ENCODE measurements around the gene TENM4. TPM values are rescaled to one million over a fixed set of nuclear protein-coding genes. Genes with fewer than 3 reads are reported as not detected.
A peak's percentile ranks its signal among the peaks of the same experiment; 100 is the strongest.

The TENM4 gene
- total and polyA plus RNA-seq, 2 of the 8 experiments (the other 6 are each of a cell fraction or from before 2014, with no cell fraction given) = 3.5 to 7.2 TPM

DNA sequence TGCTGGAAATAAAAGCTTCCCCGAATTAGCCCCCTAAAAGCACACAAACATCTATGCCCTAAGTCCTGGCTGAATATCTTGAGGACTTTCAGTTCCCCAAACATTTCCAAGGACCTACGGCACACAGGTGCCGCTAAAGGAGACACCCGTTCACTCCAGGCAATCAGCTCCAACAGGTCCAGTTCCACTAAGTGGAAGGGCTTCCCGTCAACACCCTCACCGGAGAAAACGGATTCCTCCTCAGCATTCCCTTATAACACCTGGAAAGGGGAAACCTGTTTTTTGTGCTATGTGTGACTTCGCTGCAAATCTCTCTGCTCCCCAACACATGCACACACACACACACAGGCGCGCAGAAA is 3.9 kb downstream of the TENM4 start:
- Histone ChIP-seq H3K27ac (ENCODE audit: low read depth, low read length) (no peak overlapping the region), H3K56ac (replicated peaks; ENCODE audit: insufficient read length, low read depth, low read length) (no peak overlapping the region), H2BK120ac (replicated peaks; ENCODE audit: low read depth, low read length) (no peak overlapping the region), H4K5ac (ENCODE audit: insufficient read length, low read depth, low read length) (no peak overlapping the region), H4K8ac (ENCODE audit: extremely low read depth, insufficient read depth, low read length) (peak overlapping the region; percentile 72), H2BK5ac (ENCODE audit: low read depth, low read length) (no peak overlapping the region), H3K4me2 (ENCODE audit: insufficient read depth in 1 of 2, low read depth in 2 of 2, low read length in 2 of 2) (peak overlapping the region; percentile 96 to 98), H3K4me1 (replicated peaks in 1 of 4; ENCODE audit: control insufficient read depth in 3 of 4, insufficient read depth in 4 of 4, low read length in 3 of 4) (peaks cover 7 to 23% (median 18%) of the 10 kb centered on the region in 4 experiments; a peak in 6 of 7 replicates), H3K14ac (ENCODE audit: insufficient read length) (no peak overlapping the region), H4K20me1 (replicated peaks in 1 of 2; ENCODE audit: control insufficient read depth in 1 of 2, insufficient read depth in 2 of 2, low read length in 2 of 2) (peaks cover 0 to 2% of the 10 kb centered on the region in 2 experiments), H2BK15ac (ENCODE audit: low read length) (peak overlapping the region; percentile 81; the same call in 1 of the 2 replicates), H3K23me2 (ENCODE audit: low read depth, low read length) (peaks cover 41% of the 10 kb centered on the region), H2BK12ac (ENCODE audit: low read depth, low read length) (peak overlapping the region; percentile 63; the same call in 1 of the 2 replicates), H3K4me3 (ENCODE audit: extremely low read depth in 1 of 4, insufficient read depth in 2 of 4, low read depth in 3 of 4, low read length in 4 of 4) (peak overlapping the region; percentile 39 to 80 (median 56)), H2BK20ac (ENCODE audit: low read length) (no peak overlapping the region), H3K79me2 (ENCODE audit: control insufficient read depth in 1 of 2, insufficient read depth in 2 of 2, low read length in 2 of 2) (0 out of 4 replicates have a peak, but pooled peaks cover 0 to 2% of the 10 kb centered on the region in 2 experiments), H3K4ac (replicated peaks; ENCODE audit: insufficient read length, low read depth, low read length) (peak overlapping the region; percentile 3), H3K18ac (ENCODE audit: extremely low read depth, low read length) (peak overlapping the region; percentile 48), H3K9me3 (ENCODE audit: insufficient read depth in 2 of 2, low read depth in 1 of 2, low read length in 1 of 2) (no peaks in the 10 kb centered on the region), H3K27me3 (replicated peaks in 1 of 4; ENCODE audit: control insufficient read depth in 3 of 4, extremely low read depth in 1 of 4, insufficient read depth in 3 of 4, low read length in 3 of 4) (peaks cover 14 to 64% (median 56%) of the 10 kb centered on the region in 4 experiments), H3K9ac (replicated peaks in 1 of 4; ENCODE audit: extremely low read depth in 1 of 4, low read depth in 3 of 4, low read length in 3 of 4) (peak overlapping the region in 2 of 4 experiments; percentile 20 to 72; a peak in 4 of 7 replicates), H4K91ac (replicated peaks; ENCODE audit: insufficient read length, low read length) (no peak overlapping the region), H3K23ac (ENCODE audit: insufficient read length) (no peak overlapping the region), H2AK5ac (ENCODE audit: low read depth, low read length) (no peak overlapping the region), H3K36me3 (ENCODE audit: control insufficient read depth in 2 of 4, insufficient read depth in 4 of 4, low read length in 3 of 4) (no peaks in the 10 kb centered on the region), H3K79me1 (ENCODE audit: low read depth, low read length) (no peaks in the 10 kb centered on the region; the same call in none of the 2 replicates), H2AFZ (ENCODE audit: low read length) (no peak overlapping the region)
- DNase-seq (ENCODE audit: low read depth in 1 of 2, low spot score in 2 of 2) (peak in 1 of 2 experiments; percentile 49), FAIRE-seq (no peak)
- WGBS, 2 experiments (ENCODE audit: extremely low coverage in 1 of 2, insufficient coverage in 1 of 2, insufficient read length in 1 of 2, insufficient replicate concordance in 2 of 2, low coverage in 1 of 2, low lambda C conversion rate in 2 of 2, missing lambda C conversion rate in 1 of 2) = 18% methylated on average over 10 of the region's 10 CpGs; no CpG with 5 or more reads in 1 of the 2 experiments
- POLR2A ChIA-PET (ENCODE audit: partially characterized antibody) = no interaction called here
- CTCF ChIA-PET (ENCODE audit: partially characterized antibody) = interaction anchor here (1.0 to 1.4 kb wide), 2 partner anchors 11 to 61 kb away, joined by 3 to 4 read pairs; no protein-coding TSS in a partner anchor
- TF ChIP-seq CHD1 (IDR thresholded peaks at IDR 0.05; ENCODE audit: low read depth, low read length) = no peak
